ENCODE measurements around the gene CDH3. TPM values are rescaled to one million over a fixed set of nuclear protein-coding genes. Genes with fewer than 3 reads are reported as not detected.

The CDH3 gene
- total and polyA plus RNA-seq, 8 donors: 1.6 to 28.6 (median 5.0) TPM; not detected in 2

DNA sequence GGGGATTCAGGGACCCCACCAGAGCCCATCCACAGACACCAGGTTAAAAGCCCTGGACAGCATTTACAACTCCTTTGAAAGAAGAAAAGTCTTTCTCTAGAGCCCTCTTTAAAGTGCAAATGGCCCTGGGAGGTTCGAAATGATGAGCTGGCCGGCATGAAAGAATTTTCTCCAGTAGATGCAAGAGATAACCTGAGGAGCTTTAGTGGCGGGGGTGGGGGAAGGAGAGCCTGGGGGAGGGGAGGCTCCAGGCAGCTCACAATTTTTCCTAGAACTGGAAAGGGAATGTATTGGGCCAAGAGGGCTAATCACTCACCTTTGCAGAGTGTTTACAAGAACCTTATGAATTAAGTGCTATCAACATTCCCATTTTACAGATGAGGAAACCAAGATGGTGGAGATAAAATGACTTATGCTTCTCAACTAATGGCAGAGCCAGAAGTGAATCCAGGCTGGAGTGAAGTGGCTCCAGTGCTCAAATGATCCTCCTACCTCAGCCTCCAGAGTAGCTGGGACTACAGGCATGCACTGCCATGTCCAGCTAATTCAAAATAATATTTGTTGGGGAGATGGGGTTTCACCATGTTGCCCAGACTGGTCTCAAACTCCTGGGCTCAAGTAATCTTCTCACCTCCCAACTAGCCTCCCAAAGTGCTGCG lies 87.8 kb downstream of the CDH3 start:
- TF ChIP-seq POLR2A (IDR thresholded peaks at IDR 0.05) (no peak), EP300 (IDR thresholded peaks at IDR 0.05) (no peak), POLR2AphosphoS5 (IDR thresholded peaks at IDR 0.05) (no peak)
- TF ChIP-seq, protein P1, sequence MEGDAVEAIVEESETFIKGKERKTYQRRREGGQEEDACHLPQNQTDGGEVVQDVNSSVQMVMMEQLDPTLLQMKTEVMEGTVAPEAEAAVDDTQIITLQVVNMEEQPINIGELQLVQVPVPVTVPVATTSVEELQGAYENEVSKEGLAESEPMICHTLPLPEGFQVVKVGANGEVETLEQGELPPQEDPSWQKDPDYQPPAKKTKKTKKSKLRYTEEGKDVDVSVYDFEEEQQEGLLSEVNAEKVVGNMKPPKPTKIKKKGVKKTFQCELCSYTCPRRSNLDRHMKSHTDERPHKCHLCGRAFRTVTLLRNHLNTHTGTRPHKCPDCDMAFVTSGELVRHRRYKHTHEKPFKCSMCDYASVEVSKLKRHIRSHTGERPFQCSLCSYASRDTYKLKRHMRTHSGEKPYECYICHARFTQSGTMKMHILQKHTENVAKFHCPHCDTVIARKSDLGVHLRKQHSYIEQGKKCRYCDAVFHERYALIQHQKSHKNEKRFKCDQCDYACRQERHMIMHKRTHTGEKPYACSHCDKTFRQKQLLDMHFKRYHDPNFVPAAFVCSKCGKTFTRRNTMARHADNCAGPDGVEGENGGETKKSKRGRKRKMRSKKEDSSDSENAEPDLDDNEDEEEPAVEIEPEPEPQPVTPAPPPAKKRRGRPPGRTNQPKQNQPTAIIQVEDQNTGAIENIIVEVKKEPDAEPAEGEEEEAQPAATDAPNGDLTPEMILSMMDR (IDR thresholded peaks at IDR 0.05): no peak
- H3K9me3 ChIP-seq: no peaks in the 10 kb centered on the region
- 46 to 71% (median 58%) methylated on average over 4 of the region's 4 CpGs for WGBS, 5 donors

DNA sequence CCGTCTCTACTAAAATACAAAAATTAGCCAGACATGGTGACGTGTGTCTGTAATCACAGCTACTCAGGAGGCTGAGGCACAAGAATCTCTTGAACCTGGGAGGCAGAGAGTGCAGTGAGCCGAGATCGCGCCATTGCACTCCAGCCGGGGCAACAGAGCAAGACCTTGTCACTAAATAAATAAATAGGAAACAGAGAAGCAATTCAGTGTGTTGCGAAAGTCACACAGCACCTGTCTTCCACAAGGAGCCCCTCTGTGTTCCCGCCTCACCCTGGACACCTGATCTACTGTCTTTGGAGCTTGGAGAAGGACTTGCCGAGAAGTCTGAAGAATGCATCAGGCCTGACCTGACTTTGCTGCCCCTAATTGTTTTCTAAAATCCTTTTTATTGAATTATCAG lies 88.5 kb downstream of the CDH3 start:
- Histone ChIP-seq H3K27ac (peak overlapping the region in 1 of 5 donors; percentile 77), H3K9me3 (no peaks in the 10 kb centered on the region), H3K27me3 (peaks cover 5 to 29% (median 23%) of the 10 kb centered on the region in 3 donors), H3K4me3 (no peak overlapping the region), H3K36me3 (no peaks in the 10 kb centered on the region), H3K4me1 (peaks cover 14 to 36% (median 29%) of the 10 kb centered on the region in 4 donors)
- intact Hi-C loops (cut with DNase I; ENCODE audit: low total_unique reads): no loop called here
- DNase-seq: no peak
- WGBS, 5 donors: 91 to 95% (median 93%) methylated on average over 9 of the region's 9 CpGs
- TF ChIP-seq, protein P1 (IDR thresholded peaks at IDR 0.05): no peak
- TF ChIP-seq POLR2A (IDR thresholded peaks at IDR 0.05) (no peak), EP300 (IDR thresholded peaks at IDR 0.05) (no peak), POLR2AphosphoS5 (IDR thresholded peaks at IDR 0.05) (no peak)

More for the DNA sequence above, 87.8 kb downstream of the CDH3 start:
- DNase-seq: no peak
- Histone ChIP-seq H3K4me3 (no peak overlapping the region), H3K27me3 (peaks cover 5 to 22% (median 18%) of the 10 kb centered on the region in 3 donors), H3K27ac (peak overlapping the region; percentile 70 to 81 (median 77)), H3K4me1 (peaks cover 12 to 30% (median 25%) of the 10 kb centered on the region in 4 donors), H3K36me3 (no peaks in the 10 kb centered on the region)
- intact Hi-C loops (cut with DNase I; ENCODE audit: low total_unique reads): no loop called here

DNA sequence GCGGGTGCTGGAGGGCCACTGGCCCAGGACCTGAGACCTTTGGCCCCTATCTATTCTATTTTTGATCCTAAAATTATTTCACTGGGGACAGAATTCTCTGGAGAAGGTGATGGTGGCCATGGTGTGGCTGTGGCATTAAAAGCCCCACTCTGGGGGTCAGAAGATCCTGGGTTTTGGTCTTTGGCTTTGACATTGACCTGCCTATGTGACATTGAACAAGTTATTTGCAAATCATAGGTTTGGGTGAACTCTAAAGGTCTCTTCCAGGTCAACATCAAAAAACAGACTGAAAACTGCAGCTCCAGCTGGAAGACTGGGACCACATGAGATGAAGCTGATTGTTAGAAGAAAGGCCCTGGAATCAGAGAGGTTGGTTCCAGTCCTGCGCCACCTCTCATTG lies 89.7 kb downstream of the CDH3 start:
- intact Hi-C loops (cut with DNase I; ENCODE audit: low total_unique reads): no loop called here
- TF ChIP-seq, protein P1 (IDR thresholded peaks at IDR 0.05): no peak
- TF ChIP-seq POLR2AphosphoS5 (IDR thresholded peaks at IDR 0.05) (no peak), POLR2A (IDR thresholded peaks at IDR 0.05) (no peak), EP300 (IDR thresholded peaks at IDR 0.05) (no peak)
- no peaks in the 10 kb centered on the region for H3K36me3 ChIP-seq
- peak overlapping the region in 3 of 5 donors; percentile 22 to 46 (median 32) for H3K27ac ChIP-seq
- no peak overlapping the region for H3K4me3 ChIP-seq
- peaks cover 5 to 31% (median 23%) of the 10 kb centered on the region in 3 donors for H3K27me3 ChIP-seq
- H3K4me1 ChIP-seq: peaks cover 14 to 41% (median 33%) of the 10 kb centered on the region in 4 donors
- no peak for DNase-seq
- WGBS, 5 donors: 96 to 100% (median 98%) methylated on average over 2 of the region's 2 CpGs
- H3K9me3 ChIP-seq: no peaks in the 10 kb centered on the region

DNA sequence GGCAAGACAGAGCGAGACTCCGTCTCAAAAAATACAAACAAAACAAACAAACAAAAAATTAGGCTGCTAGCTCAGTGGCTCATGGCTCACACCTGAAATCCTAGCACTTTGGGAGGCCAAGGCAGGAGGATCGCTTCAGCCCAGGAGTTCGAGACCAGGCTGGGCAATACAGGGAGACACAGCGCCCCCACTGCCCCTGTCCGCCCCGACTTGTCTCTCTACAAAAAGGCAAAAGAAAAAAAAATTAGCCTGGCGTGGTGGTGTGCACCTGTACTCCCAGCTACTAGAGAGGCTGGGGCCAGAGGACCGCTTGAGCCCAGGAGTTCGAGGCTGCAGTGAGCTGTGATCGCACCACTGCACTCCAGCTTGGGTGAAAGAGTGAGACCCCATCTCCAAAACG lies 91.5 kb downstream of the CDH3 start:
- intact Hi-C loops (cut with DNase I; ENCODE audit: low total_unique reads): no loop called here
- peak overlapping the region; percentile 52 to 69 (median 62) for H3K4me3 ChIP-seq
- WGBS, 5 donors: 68 to 81% (median 78%) methylated on average over 12 of the region's 12 CpGs
- peaks cover 32 to 55% (median 47%) of the 10 kb centered on the region in 4 donors for H3K4me1 ChIP-seq
- H3K27me3 ChIP-seq: peaks cover 5 to 31% (median 23%) of the 10 kb centered on the region in 3 donors
- no peaks in the 10 kb centered on the region for H3K9me3 ChIP-seq
- no peak for DNase-seq
- H3K36me3 ChIP-seq: no peaks in the 10 kb centered on the region
- H3K27ac ChIP-seq: peak overlapping the region; percentile 12 to 91 (median 91)
- no peak for TF ChIP-seq POLR2A (IDR thresholded peaks at IDR 0.05)
- TF ChIP-seq, protein P1 (IDR thresholded peaks at IDR 0.05): no peak
- TF ChIP-seq POLR2AphosphoS5 (IDR thresholded peaks at IDR 0.05): no peak
- TF ChIP-seq EP300 (IDR thresholded peaks at IDR 0.05): no peak

Measured in stomach (tissue), 9 donors.